GM12891 (cell line): ENCODE data around the gene GHR.

Experiments
- PAX5 ChIP-seq: IDR thresholded peaks from 2 replicates; pipeline ENCODE4 v1.6.1; 2011; ENCODE audit warnings: low read length, moderate library complexity, mild to moderate bottlenecking; ENCODE audit not compliant: insufficient read depth, severe bottlenecking
- POLR2A ChIP-seq: IDR thresholded peaks from 2 replicates; pipeline ENCODE4 v1.6.1; 2011; ENCODE audit warnings: low read depth, low read length, control low read depth
- POLR2AphosphoS5 ChIP-seq: IDR thresholded peaks from 2 replicates; pipeline ENCODE4 v1.6.1; 2011; ENCODE audit warnings: low read depth, low read length, control low read depth
- SPI1 ChIP-seq: IDR thresholded peaks from 2 replicates; pipeline ENCODE4 v1.6.1; 2011; ENCODE audit warnings: low read depth, low read length, control low read depth
- TAF1 ChIP-seq: IDR thresholded peaks from 2 replicates; pipeline ENCODE4 v1.6.1; 2011; ENCODE audit warnings: low read depth, low read length, control low read depth

DNA sequence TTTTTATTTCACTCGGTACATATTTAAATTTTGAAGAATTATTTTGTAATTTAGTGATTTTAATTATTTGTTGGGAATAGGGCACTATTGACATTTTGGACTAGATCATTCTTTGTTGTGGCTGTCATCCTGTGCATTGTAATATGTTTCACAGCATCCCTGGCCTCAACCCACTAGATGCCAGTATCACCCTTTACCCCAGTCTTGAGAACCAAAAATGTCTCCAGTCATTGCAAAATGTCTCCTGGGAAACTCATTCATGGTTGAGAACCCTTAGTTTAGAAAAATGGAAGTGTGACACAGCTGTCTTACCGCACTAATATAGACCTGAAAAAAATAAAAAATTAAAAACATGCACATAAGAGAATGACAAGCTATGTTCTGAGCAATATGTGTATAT, 245.0 kb downstream of the GHR start:
- no peak for TF ChIP-seq POLR2A
- TF ChIP-seq SPI1 = no peak
- TF ChIP-seq POLR2AphosphoS5 = no peak
- TF ChIP-seq TAF1 = no peak
- no peak for TF ChIP-seq PAX5
